ENCODE results near the gene SEC14L6.
A peak's percentile ranks its signal among the peaks of the same experiment; 100 is the strongest.

The SEC14L6 gene

GRCh38 chr22:30495041-30495784, 51.3 kb downstream of the SEC14L6 start:
- no peak for DNase-seq (ENCODE audit: low read depth)

- DNase-seq (ENCODE audit: low read depth): no peak
Observed at GRCh38 chr22:30492144-30492543, 54.4 kb downstream of the SEC14L6 start.

- DNase-seq (ENCODE audit: low read depth): no peak
Observed at GRCh38 chr22:30491381-30491780, 55.2 kb downstream of the SEC14L6 start.

DNA sequence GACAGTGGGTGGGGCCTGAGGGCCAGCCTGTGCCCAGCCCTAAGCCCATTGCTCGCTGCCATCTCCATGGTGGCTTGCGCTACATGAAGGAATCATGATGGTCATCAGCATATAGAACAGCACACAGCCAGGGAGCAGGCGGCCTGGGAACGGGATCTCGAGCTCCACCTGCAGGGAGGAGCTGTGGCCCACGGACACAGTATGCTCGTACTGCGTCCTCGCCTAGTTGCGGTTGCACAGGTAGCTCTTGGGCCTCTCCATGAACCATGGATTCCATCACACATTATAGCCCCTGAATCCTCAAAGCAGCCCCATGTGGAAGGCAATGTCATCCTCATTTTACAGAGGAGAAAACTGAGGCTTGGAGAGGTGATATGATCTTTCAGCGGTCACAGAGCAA, 56.1 kb downstream of the SEC14L6 start:
- no peak for DNase-seq (ENCODE audit: low read depth)

GRCh38 chr22:30488121-30488520, 58.4 kb downstream of the SEC14L6 start:
- DNase-seq (ENCODE audit: low read depth): no peak

GRCh38 chr22:30486661-30487115, 59.9 kb downstream of the SEC14L6 start:
- DNase-seq (ENCODE audit: low read depth): no peak

GRCh38 chr22:30486118-30486517, 60.4 kb downstream of the SEC14L6 start:
- DNase-seq (ENCODE audit: low read depth): no peak

GRCh38 chr22:30485362-30485988, 61.1 kb downstream of the SEC14L6 start:
- peak; percentile 51 for DNase-seq (ENCODE audit: low read depth)

GRCh38 chr22:30483169-30483568, 63.4 kb downstream of the SEC14L6 start:
- DNase-seq (ENCODE audit: low read depth): no peak

- DNase-seq (ENCODE audit: low read depth): no peak
Observed at GRCh38 chr22:30481711-30482110, 64.8 kb downstream of the SEC14L6 start.

DNA sequence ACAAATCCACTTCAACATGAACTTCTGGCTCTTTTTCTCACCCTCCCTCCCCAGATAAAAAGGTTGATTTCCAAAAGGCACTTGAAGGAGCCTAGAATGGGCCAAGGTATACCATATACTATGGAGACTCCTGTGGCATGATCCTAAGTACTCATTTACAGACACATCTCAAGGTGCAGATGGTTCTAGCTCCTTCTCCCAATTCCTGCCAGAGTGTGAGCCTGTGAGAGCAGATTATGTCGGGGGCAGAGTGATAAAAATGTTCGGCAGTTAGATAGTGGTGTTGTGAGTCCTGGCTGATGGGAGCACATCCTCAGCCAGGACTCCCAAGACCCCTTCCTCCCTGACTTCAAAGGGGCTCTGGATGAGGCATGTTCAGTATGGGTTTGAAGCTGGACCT, 66.6 kb downstream of the SEC14L6 start:
- no peak for DNase-seq (ENCODE audit: low read depth)

- no peak for DNase-seq (ENCODE audit: low read depth)
Observed at GRCh38 chr22:30474683-30475424, 71.7 kb downstream of the SEC14L6 start.

- DNase-seq (ENCODE audit: low read depth): no peak
Observed at GRCh38 chr22:30474121-30474520, 72.4 kb downstream of the SEC14L6 start.

DNA sequence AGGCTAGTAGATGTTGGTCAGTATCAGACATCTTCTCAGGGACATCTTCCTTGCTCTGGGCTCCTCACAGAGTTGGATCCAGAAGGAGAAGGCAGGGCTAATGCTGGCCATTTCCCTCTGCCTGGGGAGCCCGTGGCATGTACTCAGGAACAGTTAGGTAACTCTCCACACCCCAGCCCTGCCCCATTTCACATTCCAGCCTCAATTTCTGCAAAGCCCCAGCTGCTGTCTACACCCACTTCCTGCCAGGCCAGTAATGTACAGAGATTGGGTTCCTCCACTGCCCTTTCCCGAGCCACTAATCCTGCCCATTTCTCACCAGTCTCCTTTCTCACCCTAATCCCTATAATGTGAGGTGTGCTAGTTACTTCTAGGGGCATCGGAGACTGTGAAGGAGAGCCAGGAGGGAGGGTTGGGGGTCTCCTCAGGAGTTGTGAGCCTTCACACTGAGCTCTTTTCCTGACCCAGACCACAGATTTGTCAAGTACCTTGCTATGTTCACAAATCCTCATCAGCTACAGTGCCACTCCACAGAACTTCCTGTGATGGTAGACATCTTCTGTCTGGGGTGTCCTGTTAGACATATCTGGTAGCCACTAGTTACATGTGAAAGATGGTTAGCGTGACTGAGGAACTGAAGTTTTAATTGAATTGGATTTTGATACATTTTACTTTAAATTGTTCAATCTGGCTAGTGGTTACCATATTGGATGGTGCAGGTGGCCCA, 73.4 kb downstream of the SEC14L6 start:
- no peak for DNase-seq (ENCODE audit: low read depth)

All from stimulated activated CD8-positive, alpha-beta memory T cell treated with anti-CD3 and anti-CD28 coated beads, Interleukin-7, amount 100 ng/mL, for 24 hours (primary cell).